WI38 (cell line): ENCODE results near the gene CCL15.

Experiments
- H3K4me3 ChIP-seq: 2 replicates; pipeline ENCODE4 v1.5.1; 2011; ENCODE audit warnings: low read depth, mild to moderate bottlenecking, control low read depth, low read length
- TF ChIP-seq, protein P1 (sequence below): IDR thresholded peaks from 2 replicates; pipeline ENCODE4 v1.5.1; 2012; ENCODE audit warnings: low read depth, mild to moderate bottlenecking, control low read depth, low read length

CCL15 gene

DNA sequence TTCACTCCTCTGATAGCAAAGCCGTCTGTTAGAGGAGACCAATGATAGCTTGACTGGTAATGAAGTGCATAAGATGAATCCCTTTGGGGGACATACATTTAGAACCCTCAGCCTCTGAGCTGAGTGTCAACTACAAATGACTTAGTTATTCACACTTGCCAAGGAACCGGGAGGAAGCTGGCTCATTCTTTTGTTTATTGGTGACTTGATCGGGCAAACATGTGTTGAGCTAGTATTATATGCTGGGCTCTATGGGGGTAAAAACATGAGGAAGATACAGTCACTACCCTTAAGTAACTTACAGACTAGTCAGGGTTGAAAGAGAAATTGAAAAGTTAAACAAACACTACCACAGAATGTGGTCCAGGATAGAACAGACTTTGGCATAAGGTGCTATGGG, 23.0 kb downstream of the CCL15 start:
- TF ChIP-seq, protein P1, sequence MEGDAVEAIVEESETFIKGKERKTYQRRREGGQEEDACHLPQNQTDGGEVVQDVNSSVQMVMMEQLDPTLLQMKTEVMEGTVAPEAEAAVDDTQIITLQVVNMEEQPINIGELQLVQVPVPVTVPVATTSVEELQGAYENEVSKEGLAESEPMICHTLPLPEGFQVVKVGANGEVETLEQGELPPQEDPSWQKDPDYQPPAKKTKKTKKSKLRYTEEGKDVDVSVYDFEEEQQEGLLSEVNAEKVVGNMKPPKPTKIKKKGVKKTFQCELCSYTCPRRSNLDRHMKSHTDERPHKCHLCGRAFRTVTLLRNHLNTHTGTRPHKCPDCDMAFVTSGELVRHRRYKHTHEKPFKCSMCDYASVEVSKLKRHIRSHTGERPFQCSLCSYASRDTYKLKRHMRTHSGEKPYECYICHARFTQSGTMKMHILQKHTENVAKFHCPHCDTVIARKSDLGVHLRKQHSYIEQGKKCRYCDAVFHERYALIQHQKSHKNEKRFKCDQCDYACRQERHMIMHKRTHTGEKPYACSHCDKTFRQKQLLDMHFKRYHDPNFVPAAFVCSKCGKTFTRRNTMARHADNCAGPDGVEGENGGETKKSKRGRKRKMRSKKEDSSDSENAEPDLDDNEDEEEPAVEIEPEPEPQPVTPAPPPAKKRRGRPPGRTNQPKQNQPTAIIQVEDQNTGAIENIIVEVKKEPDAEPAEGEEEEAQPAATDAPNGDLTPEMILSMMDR = no peak
- H3K4me3 ChIP-seq = no peak overlapping the region

DNA sequence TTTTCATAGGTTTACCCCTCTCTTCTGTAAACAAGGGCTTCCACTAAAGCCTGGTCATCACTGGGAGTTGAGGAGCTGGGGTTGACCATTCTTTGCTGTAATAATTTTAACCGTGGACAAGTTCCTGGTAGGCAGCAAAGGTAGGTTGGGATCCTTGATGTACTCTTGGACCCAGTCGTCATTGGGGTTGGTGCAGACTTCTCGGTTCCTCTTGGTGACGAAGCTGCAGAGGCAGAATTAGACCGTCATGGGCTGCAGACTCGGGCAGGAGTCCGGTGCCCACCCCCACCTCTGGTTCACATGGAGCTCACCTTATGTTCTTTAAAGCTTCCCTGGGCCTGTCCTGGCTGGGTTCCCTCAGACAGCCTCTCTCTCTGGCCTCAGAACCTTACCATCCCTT, 23.8 kb downstream of the CCL15 start:
- H3K4me3 ChIP-seq = no peak overlapping the region
- TF ChIP-seq, protein P1 = no peak

DNA sequence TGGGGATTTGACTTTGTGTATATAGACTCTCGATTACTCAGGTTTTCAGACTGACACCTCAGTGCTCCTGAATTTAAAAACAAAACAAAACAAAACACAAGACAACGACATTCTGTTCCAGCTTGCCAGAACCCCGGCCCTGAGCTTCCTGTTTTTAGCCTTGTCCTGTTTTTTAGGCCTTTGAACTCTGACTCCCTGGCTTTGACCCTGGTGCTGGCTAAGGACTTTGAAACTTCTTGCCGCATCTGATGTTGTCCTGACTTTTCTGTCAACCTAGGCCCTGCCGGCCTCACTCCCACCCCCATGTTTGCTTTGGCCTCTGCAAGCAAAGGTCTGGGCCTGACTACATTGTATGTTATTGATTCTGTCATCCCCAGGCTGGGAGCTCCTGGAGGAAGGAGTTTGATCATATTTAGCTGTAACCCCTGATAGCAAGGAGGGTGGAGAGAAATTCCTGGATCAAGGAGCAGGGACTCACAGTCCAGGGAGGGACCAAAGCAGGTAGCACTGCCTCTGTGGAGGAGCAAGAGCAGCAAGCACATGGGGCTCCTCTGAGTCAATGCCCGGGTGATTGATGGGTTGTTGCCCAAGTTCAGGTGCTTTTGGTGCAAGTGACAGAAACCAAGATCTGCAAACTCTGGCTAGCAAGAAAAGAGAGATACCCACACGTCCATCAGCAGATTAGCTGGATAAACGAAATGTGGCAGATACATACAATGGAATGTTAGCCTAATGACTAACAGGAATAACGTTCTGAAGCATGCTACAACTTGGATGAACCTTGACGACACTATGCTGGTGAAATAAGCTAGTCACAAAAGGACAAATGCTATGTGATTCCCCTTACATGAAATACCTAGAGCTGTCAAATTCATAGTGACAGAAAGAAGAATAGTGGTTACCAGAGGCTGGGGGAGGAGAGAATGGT, 27.8 kb downstream of the CCL15 start:
- TF ChIP-seq, protein P1 = no peak
- H3K4me3 ChIP-seq = no peak overlapping the region

DNA sequence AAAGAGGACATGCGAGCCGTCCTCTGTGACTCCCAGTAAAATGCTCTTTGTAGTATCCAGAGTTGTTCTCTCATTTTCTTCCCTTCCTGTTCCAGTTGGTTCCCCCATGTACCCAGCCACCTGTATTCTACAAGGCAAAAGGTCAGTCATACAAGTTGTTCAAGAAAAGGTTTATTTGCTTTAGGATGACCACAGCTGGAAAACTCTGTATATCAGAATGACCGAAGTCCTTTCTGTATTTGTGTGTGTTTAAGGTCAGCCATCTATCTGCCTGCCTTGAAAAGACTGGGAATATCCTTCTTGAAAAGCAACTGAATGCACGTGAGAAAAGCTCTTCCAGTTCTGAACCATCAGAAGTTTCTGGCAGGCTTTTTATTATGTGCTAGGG, 28.4 kb downstream of the CCL15 start:
- TF ChIP-seq, protein P1 = no peak
- no peak overlapping the region for H3K4me3 ChIP-seq

DNA sequence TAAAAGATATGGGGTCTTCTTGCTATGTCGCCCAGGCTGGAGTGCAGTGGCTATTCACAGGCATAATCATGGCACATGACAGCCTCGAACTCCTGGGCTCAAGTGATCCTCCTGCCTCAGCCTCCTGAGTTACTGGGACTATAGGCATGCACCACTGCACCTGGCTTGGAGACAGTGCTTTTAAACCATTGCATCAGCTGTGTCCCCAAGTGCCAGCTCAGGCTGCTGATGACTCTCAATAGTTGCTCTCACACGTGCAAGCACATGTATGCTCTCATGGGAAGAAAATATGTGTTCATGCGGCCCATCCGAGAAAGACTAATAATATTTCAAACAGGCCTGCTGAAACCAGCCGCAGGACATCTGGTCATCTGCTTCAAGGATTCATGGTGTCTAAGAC, 28.8 kb downstream of the CCL15 start:
- TF ChIP-seq, protein P1 = no peak
- no peak overlapping the region for H3K4me3 ChIP-seq

DNA sequence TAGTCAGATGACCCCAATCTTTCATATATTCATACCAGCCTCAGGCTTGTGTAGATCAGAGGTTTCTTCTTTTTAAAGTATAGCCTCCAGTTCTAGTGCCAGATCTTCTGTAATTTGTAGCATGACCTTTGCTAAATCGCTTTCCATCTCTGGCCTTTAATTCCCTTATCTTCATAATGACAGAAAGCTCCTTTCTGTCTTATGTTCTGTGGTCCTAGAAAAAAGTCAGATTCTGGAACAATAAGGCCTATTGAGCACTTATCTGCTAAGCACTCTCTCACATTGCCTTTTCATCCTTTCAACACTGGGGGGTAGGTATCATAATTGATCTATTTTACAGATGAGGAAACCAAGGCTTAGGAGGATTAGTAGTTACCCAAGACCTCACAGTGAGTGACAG, 29.3 kb downstream of the CCL15 start:
- TF ChIP-seq, protein P1 = no peak
- H3K4me3 ChIP-seq = no peak overlapping the region

DNA sequence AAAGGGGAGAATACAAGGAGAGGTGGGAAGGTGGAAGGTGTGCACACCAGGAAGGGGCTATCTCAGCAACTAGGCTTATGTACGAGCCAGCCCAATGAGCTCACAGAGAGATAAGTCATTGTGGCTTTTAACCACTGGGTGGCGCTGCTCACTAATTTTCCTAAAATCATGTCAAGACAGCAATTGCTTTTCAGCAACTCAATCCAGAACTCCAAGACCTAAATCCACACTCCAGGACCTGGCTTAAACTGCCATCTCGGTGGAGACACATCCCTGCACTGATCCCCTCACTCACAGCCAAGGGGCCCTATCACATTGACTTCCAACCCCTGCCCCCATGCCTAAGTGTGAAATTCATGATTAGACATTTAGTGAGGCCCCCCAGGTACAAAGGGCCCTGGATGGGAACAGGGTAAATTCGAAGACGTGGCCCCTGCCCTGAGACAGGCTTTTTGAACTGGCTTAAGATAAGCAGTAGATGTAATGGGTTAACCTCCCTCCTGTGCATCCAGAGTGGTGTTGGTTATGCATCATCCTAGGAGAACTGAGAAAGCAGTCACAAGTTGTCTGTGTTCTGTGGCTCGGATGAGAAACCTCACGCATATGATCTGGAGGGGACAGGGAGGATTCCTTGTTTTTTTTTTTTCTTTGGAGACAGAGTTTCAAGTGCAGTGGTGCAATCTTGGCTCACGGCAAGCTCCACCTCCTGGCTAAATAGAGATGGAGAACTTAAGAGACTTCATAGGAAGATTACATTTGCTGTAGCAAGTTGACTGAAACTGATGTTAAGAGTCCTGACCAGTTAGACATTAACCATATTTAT, 31.6 kb downstream of the CCL15 start:
- no peak overlapping the region for H3K4me3 ChIP-seq
- TF ChIP-seq, protein P1 = peak; percentile 58
